Activated T-cell treated with anti-CD3 and anti-CD28 coated beads, Interleukin-2, amount 50 U/mL, for 72 hours (primary cell): Measurements from ENCODE around the gene ACOX3. TPM values are rescaled to one million over a fixed set of nuclear protein-coding genes. Genes with fewer than 3 reads are reported as not detected.

ENCODE experiments used
- ATAC-seq, 2 donors: fragments of 150-1000 bp; cut with Tn5 transposase; replicated peaks in 1 of 2; 2 replicates each; pipeline ENCODE4 v1.10.0; 2021; ENCODE audit warnings: moderate library complexity in 2 of 2, mild to moderate bottlenecking in 1 of 2
- DNase-seq, 2 donors: peaks; one replicate each; pipeline ENCODE4 v3.0.0; 2021 to 2022; ENCODE audit warnings: mixed read lengths in 1 of 2
- H3K27ac Mint-ChIP-seq: one replicate; pipeline ENCODE4 v1.8.0; 2022; ENCODE audit warnings: mild to moderate bottlenecking, moderate library complexity, mixed read lengths
- H3K27me3 Mint-ChIP-seq: one replicate; pipeline ENCODE4 v1.8.0; 2022; ENCODE audit warnings: low read depth, mixed read lengths
- H3K36me3 Mint-ChIP-seq, 2 donors: one replicate each; pipeline ENCODE4 v1.8.0; 2022; ENCODE audit warnings: mixed read lengths in 2 of 2, mild to moderate bottlenecking in 1 of 2; ENCODE audit not compliant: insufficient read depth in 2 of 2
- H3K4me1 Mint-ChIP-seq: one replicate; pipeline ENCODE4 v1.8.0; 2022; ENCODE audit warnings: low read depth, mixed read lengths
- H3K4me3 Mint-ChIP-seq, 2 donors: one replicate each; pipeline ENCODE4 v1.8.0; 2022; ENCODE audit warnings: mild to moderate bottlenecking in 2 of 2, mixed read lengths in 2 of 2, moderate library complexity in 2 of 2
- H3K9me3 Mint-ChIP-seq, 2 donors: one replicate each; pipeline ENCODE4 v1.8.0; 2022; ENCODE audit warnings: mixed read lengths in 2 of 2
- total RNA-seq, 2 donors: library from RNA; stranded (reverse); gene quantifications; one replicate each; pipeline ENCODE4 v1.2.3, GENCODE V29; 2022

The ACOX3 gene
- total RNA-seq, 2 donors from 2014 or later, result 22.2 to 31.2 TPM

DNA sequence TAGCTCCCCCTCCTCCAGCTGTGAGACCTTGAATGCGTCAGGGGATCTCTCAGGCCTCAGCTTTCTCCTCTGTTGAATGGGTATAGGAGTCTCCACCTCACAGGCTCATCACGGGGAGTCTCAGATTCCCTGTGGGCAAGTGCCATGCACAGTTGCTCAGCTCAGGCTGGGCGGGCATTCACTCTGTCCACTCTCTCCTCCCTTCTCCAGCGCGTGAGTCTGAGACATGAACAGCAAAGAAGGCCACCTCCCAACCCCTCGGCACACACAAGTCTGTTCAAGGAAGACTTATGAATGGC lies 111.0 kb downstream of the ACOX3 start:
- no peak for ATAC-seq
- no peaks in the 10 kb centered on the region for H3K9me3 Mint-ChIP-seq
- no peak overlapping the region for H3K4me3 Mint-ChIP-seq
- no peaks in the 10 kb centered on the region for H3K36me3 Mint-ChIP-seq
- H3K4me1 Mint-ChIP-seq, result no peaks in the 10 kb centered on the region
- no peak overlapping the region for H3K27ac Mint-ChIP-seq
- no peaks in the 10 kb centered on the region for H3K27me3 Mint-ChIP-seq
- DNase-seq, result no peak

DNA sequence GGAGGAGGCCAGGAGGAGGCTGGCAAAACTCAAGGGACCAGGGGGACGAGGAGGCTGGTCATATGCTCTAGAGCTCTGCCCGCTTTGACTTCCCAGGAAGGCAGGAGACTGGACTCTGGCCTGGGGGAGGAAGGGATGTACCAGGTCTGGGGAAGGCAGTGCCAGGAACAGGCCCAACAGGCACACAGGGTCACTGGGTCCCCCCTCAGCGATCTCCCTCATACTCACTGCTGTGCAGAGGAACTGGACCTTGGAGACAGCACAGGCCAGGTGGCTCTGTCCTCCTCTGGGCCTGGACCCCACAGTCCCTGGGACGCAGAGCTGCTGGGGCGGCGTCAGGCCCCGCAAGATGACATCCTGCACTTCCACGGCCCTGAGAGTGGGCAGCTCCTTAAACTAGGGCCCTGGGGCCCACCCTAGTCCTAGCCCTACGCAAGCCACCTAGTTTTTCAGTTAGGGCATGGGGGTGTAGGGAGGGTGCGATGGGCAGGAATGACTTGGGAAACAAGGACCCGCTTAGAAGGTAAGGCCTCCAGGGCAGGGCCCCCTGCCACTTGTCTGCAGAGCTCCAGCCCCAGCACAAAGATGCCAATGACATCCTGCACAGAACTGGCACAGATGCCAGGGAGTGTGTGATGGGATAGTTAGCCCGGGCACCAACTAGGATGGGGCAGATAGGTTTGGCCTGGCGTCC lies 111.5 kb downstream of the ACOX3 start:
- ATAC-seq, result no peak
- Mint-ChIP-seq H3K27ac (no peak overlapping the region), H3K4me3 (no peak overlapping the region), H3K9me3 (no peaks in the 10 kb centered on the region), H3K27me3 (no peaks in the 10 kb centered on the region), H3K4me1 (no peaks in the 10 kb centered on the region), H3K36me3 (no peaks in the 10 kb centered on the region)
- DNase-seq, result no peak

DNA sequence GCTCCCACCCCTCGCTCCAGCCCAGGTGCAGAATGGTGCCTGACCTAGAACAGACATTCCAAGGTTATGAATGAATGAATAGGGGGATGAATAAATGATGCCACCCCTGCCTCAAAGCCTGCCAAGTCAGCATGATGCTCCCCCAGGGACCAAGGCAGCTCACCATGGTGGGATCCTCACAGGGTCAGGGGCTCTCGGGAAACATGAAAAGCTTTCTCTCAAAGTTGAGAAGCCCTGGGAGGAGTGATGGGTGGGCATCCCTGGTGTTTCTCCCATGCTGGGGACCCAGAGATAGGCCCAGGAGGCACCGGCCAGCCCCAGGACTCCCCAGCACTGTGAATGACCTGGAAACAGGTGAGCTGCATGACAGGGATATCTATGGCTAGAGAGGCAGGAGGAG lies 112.1 kb downstream of the ACOX3 start:
- DNase-seq (no peak), ATAC-seq (no peak)
- H3K4me1 Mint-ChIP-seq, result no peaks in the 10 kb centered on the region
- H3K27ac Mint-ChIP-seq, result no peak overlapping the region
- no peak overlapping the region for H3K4me3 Mint-ChIP-seq
- no peaks in the 10 kb centered on the region for H3K9me3 Mint-ChIP-seq
- no peaks in the 10 kb centered on the region for H3K36me3 Mint-ChIP-seq
- no peaks in the 10 kb centered on the region for H3K27me3 Mint-ChIP-seq

DNA sequence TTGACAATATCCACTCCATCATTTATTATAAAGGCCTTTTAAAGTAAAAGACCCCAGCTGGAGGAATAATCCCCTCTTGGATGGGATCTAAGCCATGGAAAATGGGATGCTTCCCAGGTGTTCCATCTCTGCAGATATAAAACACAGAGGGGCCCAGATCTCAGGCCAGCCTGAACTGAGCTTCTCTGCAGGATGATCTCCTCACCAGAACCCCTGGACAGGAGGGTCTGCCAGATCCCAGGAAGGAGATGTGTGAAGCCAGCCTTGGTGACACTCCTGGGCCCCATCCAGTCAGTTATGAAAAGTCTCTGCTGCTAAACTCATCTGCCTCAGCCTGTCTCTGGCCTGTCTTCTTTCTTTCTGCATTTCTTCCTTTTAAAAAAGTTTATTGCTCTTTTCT lies 114.3 kb downstream of the ACOX3 start:
- Mint-ChIP-seq H3K27ac (no peak overlapping the region), H3K27me3 (no peaks in the 10 kb centered on the region), H3K4me1 (no peaks in the 10 kb centered on the region), H3K36me3 (no peaks in the 10 kb centered on the region), H3K9me3 (no peaks in the 10 kb centered on the region), H3K4me3 (no peak overlapping the region)
- no peak for DNase-seq
- ATAC-seq, result no peak

DNA sequence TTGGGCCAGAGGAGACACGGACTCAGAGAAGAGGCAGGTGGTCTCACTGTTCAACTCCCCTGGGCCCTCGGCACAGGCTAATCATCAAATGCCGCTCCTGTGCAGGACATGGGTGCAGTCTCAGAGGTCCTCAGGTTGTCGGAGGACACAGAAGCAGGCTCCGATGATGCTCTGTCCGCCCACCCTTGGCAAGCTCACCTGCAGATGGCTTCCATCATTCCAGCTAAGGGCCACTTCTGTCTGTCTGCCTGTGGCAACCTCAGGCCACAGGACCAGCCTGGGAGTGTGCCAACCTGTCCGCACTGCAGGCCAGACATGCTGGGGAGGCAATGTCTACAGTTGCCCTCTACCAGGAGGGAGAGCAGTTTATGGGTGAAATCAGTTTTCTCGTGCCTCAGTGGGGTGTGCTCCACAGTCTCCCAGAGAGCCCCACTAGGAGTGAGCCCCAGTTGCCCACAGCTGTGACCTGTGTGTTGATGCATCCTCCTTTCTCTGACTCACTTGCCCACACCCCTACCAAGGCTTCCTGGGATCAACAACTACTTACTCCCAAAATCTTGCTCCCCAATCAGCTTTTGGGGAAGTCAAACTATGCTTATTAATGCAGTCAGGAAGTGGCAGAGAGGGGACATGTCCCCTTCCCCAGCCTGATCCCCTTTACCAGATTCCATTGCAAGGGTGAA lies 115.1 kb downstream of the ACOX3 start:
- Mint-ChIP-seq H3K9me3 (no peaks in the 10 kb centered on the region), H3K36me3 (no peaks in the 10 kb centered on the region), H3K27me3 (no peaks in the 10 kb centered on the region), H3K4me3 (no peak overlapping the region), H3K27ac (no peak overlapping the region), H3K4me1 (no peaks in the 10 kb centered on the region)
- no peak for ATAC-seq
- no peak for DNase-seq

DNA sequence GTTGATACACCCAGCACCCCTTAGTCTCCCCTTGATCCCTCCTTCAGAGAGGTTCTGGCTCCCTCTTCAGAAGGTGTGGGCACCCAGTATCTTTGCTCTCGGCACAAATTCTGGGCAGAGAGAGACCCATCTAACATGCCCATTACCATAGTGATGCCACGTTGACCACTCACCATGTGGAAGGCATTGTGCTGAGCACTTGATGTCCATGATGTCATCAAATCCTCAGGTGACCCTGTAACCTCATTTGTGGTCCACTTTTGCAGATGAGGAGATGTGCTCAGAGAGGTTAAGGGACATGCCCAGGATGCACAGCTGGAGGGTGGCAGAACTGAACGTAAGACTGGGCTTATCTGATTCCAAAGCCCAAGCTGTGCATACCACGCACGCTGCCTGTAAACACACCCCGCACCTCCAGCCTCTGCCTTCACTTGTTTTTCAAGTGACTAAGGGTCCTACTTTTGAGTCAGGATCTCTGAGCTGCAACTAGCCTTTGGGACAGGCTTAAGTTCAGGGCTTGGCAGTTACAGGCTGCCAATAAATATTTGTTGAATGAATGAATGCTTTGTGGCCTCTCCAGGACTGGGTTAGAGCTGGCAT lies 115.8 kb downstream of the ACOX3 start:
- DNase-seq, result no peak
- Mint-ChIP-seq H3K27ac (no peak overlapping the region), H3K4me1 (no peaks in the 10 kb centered on the region), H3K4me3 (no peak overlapping the region), H3K9me3 (no peaks in the 10 kb centered on the region), H3K27me3 (no peaks in the 10 kb centered on the region), H3K36me3 (no peaks in the 10 kb centered on the region)
- ATAC-seq, result no peak

DNA sequence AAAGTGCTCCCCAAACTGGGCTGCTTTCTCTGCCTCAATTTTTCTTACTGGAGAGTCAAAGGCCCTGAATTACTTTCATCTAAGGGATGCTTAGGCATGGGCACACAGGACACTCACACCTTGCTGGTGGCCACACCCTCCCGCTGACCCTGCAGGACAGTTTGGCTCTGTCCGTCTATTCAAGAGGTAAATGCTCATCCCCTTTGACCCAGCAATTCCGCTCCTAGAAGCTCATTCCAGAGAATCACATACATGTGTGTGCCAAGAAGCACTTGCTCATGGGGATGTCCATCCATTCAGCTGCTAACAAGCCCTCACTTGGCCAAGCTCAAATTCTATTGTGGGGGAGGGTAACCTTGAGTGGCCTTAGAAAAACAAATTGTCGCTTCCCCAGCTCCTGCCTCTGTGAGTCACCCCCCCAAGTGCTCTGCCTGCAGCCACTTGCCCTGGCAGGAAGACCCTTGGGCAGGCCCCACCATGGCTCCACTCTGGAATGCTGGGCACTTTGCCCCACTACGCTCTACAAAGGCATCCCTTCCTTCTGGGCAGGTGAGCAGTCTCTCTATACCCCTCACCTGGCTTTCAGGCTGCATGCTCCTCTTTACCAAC lies 116.5 kb downstream of the ACOX3 start:
- no peak overlapping the region for H3K27ac Mint-ChIP-seq
- no peak for DNase-seq
- no peaks in the 10 kb centered on the region for H3K36me3 Mint-ChIP-seq
- no peaks in the 10 kb centered on the region for H3K9me3 Mint-ChIP-seq
- no peaks in the 10 kb centered on the region for H3K4me1 Mint-ChIP-seq
- no peak overlapping the region for H3K4me3 Mint-ChIP-seq
- ATAC-seq, result no peak
- H3K27me3 Mint-ChIP-seq, result no peaks in the 10 kb centered on the region

DNA sequence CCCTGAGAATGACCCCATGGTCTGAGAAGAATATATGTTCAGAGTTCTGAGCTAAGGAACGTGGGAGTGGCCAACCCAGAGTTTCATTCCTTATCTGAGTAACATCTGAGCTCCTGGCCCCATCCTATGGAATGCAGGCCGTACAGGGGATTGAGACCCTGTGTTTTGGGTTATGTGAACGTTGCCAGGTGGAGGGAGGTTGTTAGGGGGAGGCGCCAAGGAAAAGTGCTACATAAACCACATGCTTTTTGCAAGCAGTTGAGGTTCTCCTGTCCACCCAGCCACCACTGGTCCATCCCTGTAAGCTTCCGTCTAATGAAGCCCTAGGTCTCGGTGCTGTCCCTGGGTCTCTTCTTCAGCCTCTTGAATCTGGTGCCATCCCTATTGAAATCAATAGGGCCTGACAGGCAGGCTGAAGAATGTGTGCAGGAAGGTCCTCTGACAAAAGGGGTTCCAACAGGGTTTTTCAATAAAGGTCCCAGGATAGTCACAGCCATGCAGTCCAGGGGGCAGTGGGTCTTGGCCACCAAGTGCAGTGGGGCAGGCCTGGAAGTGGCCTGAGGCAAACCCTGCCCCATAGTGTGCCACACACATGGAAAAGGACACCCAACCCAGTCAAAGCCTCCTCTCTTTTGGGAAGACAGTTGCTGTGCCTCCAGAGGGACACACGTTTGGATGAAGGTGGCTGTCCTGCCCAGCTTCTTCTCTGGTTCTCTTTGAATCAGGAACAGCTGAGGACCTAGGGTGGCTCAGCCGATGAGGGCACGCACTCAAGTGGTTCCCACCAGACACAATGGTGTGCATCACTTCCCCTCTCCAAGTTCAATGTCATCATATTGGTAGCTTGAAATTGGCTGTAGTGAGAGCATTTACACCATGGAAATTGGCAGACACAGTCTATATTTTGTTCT lies 117.5 kb downstream of the ACOX3 start:
- Mint-ChIP-seq H3K4me1 (no peaks in the 10 kb centered on the region), H3K4me3 (no peak overlapping the region)
- DNase-seq, result no peak

DNA sequence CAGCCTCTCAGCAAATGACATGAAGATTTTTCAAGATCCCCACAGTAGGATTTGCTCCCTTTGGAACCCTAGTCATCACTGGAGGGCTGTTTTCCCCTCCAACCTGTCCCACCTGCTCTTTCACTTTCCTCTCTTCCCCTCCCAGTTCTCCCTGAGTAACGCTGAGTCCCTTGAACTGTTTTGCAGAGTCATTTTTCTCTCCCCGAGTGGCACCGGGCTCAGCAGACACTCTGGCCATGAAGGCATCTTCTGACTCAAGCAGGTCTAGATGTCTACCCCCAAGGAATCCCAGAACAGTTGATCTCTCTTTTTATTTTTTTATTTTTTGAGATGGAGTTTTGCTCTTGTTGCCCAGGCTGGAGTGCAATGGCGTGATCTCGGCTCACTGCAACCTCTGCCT lies 118.8 kb downstream of the ACOX3 start:
- Mint-ChIP-seq H3K9me3 (no peaks in the 10 kb centered on the region), H3K27ac (no peak overlapping the region), H3K36me3 (no peaks in the 10 kb centered on the region), H3K4me1 (no peaks in the 10 kb centered on the region), H3K27me3 (no peaks in the 10 kb centered on the region), H3K4me3 (no peak overlapping the region)
- DNase-seq, result no peak
- ATAC-seq, result no peak

More for the DNA sequence above, 117.5 kb downstream of the ACOX3 start:
- Mint-ChIP-seq H3K9me3 (no peaks in the 10 kb centered on the region), H3K27me3 (no peaks in the 10 kb centered on the region), H3K27ac (no peak overlapping the region), H3K36me3 (no peaks in the 10 kb centered on the region)
- ATAC-seq, result no peak

DNA sequence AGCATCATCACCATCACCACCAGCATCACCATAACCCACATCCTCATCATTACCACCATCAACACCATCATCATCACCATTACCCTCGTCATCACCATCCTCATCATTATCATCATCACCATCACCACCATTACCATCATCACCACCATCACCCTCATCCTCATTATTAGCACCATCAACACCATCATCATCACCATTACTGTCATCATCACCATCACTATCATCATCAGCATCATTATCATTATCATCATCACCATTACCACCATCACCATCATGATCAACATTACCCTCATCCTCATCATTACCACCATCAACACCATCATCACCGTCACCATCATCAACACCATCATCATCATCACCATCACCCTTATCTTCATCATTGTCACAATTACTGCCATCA lies 119.3 kb downstream of the ACOX3 start:
- Mint-ChIP-seq H3K4me1 (no peaks in the 10 kb centered on the region), H3K4me3 (no peak overlapping the region), H3K27me3 (no peaks in the 10 kb centered on the region), H3K9me3 (no peaks in the 10 kb centered on the region), H3K36me3 (no peaks in the 10 kb centered on the region), H3K27ac (no peak overlapping the region)
- DNase-seq (no peak), ATAC-seq (no peak)

DNA sequence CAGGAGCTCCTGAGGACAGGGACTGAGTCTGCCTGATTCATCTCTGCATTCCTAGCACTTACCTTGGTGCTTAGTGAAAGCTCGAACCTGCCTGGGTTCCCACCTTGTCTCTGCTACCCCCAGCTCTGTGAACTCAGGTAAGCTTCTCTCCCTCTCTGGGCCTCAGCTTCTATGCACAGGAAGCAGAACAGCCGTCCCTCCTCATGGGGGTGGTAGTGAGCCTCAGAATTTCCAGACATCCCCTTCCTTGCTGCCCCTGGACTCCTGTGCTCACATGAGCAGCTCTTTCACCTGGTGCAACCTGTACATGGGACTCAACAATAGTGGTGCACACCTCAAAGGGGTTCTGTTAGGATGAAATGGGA lies 120.2 kb downstream of the ACOX3 start:
- Mint-ChIP-seq H3K27me3 (no peaks in the 10 kb centered on the region), H3K9me3 (no peaks in the 10 kb centered on the region), H3K4me3 (no peak overlapping the region), H3K36me3 (no peaks in the 10 kb centered on the region), H3K27ac (no peak overlapping the region), H3K4me1 (no peaks in the 10 kb centered on the region)
- ATAC-seq (no peak), DNase-seq (no peak)

DNA sequence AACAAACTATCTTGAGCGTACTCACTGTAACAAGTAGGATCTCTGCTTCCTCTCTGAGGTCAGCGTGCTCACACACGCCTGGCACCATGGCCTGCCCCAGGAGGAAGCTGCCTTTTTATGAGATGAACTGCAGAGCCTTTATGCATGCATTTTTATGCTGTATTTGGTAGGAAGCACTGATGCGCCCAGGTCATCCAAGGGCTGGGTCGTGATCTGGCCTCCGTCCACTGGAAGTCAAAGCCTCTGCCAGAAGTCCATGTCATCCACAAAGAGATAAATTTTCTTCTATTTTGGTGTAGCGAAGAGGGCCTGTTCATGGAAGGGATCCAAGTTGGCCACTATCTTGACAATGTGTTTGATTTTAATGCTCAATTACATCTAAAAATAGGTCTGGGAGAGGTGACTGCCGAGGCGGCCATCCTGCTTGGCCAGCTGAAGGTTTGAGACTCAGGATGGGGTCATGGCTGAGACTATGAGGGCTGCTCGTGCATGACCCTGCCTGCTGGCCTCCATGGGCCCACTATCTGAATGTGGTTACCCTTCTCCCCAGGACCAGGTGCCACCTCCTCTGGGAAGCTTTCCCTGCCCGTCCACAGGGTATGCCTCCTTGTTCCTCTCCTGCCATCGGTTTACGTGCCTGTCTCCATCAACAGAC lies 120.7 kb downstream of the ACOX3 start:
- H3K36me3 Mint-ChIP-seq, result no peaks in the 10 kb centered on the region
- H3K27me3 Mint-ChIP-seq, result no peaks in the 10 kb centered on the region
- no peak for ATAC-seq
- DNase-seq, result no peak
- H3K4me1 Mint-ChIP-seq, result no peaks in the 10 kb centered on the region
- H3K9me3 Mint-ChIP-seq, result no peaks in the 10 kb centered on the region
- no peak overlapping the region for H3K27ac Mint-ChIP-seq
- no peak overlapping the region for H3K4me3 Mint-ChIP-seq
